NCI-H345 treated with DMSO at 0.1 percent for 48 hours (cell line): ENCODE results near the gene FBXO42.

ENCODE experiments used
- DNase-seq: peaks from one replicate; lab custom pipeline; 2025; ENCODE audit not compliant: unreplicated experiment; lab: John Stamatoyannopoulos, UW

The FBXO42 gene

DNA sequence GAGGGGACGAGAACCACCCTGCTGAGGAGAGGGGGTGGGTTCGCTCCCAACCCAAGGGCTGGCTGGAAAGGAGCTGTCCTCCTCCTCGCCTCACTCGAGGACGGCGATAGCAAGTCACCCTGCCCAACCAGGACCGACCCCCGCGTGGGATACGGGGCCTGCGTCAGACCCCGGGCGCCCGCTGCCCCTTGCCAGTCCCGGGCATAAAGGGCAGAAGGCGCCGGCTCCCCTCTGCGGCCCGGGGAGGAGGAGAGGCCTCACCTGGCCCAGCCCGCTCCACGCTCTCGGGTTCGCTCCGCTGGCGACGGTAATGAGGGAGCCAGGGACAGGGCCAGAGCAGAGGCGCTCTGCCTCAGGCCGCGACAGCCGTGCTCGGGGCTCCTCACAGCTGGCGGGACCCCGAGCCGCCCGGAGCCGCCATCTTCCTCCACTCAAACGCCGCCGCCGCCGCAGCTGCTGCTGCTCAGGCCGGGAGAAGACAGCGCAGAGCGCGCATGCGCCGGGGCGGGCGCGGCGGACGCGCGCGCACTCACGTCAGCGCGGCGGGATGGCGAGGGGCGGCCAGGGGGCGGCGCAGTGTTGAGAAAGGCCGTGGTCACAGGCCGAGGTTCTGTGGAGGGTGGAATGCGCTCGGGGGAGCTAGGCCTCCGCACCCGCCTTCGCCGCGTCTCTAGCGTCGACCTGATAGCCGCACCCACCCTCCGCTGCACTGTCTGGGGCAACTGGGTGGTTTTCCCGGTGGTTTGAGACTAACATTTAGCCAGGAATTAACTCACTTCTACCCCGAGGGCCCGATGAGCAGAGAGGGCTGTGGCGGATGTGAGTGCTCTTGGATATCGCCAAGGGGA lies at the start of gene FBXO42:
FBXO42 (minus strand) TSS at position 487 of the 848 bp plus-strand sequence. CDS start 37,062 bp downstream, outside the sequence.
- peak; percentile 93 for DNase-seq

DNA sequence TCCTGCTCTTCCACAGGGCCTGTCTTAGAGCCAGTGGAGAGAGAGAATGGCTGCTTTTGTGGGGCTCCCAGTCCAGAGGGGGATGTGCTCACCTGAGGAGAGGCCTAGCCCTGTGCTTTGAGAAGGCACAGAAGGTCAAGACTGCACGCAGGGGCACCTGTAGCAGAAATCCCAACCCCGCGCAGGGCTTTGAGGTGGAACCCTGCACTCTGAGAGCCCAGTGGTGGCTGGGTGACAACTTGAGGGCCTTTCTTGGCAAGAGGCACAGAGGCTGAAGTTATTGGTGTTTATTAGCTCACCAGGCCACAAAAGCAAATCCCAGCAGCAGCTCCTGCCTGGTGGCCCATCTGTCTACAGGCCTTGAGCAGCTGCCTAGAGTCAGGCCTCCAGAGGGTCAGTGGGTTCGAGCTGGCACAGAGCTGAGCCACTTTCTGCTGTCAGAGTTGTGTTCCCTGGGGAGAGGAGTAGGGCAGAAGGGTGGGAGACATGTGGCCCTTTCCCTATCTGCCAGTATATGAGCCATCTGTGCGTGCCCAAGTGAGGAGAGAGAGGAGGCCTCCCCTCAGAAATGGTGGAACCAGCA lies 46.2 kb upstream of the FBXO42 start:
- DNase-seq = no peak

DNA sequence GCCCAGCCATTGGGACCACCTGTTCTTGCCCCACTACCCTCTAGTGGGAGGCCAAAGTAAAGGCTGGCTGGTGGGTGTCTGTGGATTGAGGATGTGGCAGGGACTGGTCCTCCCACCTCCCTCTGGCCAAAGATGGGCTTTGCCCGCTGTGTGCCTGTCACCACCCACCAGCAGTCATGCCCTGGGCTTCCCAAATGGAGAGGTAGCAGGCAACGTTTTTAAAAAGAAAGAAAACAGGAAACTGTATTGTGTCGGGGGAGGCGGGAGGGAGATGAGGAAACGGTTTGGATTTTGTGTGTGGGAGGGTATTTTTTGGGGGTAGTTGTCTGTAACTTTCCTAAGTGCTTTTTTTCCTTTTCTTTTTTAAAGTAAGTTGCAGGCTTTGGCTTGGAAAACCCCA lies 44.8 kb upstream of the FBXO42 start:
- no peak for DNase-seq

DNA sequence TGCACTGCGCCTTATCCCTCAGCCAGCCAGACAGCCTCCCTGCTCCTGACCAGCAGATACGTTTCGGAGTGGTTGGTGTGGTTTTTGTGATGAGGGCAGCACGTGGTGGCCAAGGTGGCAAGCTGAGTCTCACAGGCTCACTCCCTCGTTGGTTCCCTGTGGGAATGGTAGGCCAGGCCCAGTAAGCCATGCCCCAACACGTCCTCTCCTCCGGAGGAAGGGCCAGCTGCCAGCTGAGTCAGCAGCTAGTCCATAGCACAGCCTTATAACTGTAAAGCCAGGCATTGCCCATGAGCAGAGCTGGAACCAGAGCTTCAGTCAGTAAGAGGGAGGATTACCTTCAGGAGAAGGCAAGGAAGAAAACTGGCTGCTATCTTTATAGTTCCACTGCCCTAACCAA lies 44.3 kb upstream of the FBXO42 start:
- no peak for DNase-seq

DNA sequence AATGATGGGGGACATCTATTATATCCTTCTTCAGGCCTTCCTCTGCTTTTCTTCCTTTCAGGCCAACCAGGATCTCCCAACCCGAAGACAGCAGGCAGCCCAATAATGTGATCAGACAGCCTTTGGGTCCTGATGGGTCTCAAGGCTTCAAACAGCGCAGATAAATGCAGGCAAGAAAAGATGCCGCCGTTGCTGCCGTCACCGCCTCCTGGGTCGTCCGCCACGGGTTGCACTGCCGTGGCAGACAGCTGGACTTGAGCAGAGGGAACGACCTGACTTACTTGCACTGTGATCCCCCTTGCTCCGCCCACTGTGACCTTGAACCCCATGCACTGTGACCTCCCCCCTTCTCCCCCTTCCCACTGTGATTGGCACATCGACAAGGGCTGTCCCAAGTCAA lies 42.7 kb upstream of the FBXO42 start:
- no peak for DNase-seq

DNA sequence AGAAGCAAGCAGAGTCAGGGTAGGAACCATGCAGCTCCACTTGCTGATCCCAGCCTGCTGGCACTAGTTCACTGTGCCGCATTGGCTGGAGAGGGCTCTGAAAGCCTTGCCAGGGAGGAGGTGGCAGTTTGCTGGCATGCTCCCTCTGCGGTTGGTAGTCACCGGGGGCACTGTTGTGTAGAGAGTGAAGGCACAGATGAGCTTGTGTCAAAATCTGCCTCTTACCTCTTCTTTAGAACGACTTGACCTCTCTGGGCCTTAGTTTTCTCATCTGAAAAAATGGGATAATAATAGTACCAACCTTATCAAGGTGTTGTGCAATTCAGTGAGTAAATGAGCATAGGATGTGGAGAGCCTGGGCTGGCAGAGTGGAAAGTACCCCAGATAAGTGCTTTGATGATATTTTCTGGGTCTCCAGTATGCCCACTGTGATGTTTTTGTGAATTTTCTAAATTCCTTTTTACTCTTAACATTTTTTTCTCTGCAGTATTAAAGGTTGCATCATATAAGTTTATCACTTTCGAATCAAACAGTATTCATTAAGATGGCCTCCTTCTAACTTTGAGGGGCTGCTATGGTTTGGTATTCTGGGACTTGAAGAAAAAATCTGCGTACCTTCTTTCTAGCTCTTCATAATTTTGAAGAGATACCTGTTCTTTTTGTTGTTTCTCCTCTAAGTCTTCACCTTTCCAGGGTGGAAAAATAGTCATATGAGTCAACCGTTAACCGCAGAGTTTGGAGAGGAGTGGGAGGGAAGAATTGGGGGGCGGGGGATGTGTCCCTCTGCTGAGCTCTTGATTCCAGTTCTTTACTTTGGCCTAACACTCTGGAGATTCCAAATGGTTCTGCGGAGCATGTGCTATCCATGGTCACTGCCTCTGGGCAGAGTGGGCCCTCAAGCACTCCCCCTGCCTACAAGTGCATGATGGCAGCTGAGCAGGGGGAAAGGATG lies 41.6 kb upstream of the FBXO42 start:
- DNase-seq = no peak

DNA sequence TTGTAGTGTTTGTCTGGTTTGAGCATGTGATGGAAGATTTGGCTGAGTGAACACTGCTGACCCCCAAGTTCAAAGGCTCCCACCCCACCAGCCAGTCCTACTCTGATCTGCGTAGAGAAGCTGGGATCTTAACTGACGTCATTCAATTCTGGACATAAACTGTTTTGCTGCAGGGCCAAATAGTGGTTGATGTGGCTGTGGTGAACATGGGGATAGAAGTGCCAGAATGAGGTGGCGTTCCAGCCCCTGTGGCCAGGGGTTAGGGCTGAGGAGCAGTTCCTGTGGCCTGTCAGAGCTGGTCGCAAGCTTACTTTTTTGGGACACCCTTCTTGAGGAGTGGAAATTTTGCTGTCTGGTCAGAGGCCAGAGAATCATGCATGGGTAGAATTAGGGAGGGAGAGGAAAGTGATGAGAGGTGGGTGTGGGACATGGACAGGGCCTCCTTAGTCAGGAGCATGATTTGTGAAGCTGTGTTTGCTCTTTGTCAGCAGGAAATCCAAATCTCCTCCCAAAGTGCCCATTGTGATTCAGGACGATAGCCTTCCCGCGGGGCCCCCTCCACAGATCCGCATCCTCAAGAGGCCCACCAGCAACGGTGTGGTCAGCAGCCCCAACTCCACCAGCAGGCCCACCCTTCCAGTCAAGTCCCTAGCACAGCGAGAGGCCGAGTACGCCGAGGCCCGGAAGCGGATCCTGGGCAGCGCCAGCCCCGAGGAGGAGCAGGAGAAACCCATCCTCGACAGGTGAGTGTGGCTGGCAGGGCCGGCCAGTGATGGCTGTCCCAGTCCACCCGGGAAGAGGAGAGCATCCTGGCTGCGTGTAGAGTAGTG lies 40.7 kb upstream of the FBXO42 start:
- no peak for DNase-seq

DNA sequence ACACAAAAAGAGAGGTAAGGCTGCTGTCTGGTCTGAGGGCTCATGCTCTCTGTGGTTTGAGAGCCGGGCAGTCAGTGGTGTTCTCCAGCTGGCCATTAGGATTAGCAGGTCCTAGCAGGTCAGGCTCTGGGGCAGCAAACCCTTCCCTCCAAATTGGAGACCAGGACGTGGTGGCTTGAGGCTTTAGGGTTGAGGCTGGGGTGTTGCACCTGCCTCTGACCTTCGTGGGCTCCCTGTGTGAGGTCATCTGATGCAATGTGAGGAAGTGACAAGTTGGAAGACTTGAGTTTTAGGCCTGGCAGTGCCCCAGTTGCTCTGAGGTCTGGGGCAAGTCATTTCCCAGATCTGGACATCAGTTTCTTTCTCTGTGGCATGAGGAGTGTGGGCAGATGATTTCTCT lies 39.1 kb upstream of the FBXO42 start:
- no peak for DNase-seq

DNA sequence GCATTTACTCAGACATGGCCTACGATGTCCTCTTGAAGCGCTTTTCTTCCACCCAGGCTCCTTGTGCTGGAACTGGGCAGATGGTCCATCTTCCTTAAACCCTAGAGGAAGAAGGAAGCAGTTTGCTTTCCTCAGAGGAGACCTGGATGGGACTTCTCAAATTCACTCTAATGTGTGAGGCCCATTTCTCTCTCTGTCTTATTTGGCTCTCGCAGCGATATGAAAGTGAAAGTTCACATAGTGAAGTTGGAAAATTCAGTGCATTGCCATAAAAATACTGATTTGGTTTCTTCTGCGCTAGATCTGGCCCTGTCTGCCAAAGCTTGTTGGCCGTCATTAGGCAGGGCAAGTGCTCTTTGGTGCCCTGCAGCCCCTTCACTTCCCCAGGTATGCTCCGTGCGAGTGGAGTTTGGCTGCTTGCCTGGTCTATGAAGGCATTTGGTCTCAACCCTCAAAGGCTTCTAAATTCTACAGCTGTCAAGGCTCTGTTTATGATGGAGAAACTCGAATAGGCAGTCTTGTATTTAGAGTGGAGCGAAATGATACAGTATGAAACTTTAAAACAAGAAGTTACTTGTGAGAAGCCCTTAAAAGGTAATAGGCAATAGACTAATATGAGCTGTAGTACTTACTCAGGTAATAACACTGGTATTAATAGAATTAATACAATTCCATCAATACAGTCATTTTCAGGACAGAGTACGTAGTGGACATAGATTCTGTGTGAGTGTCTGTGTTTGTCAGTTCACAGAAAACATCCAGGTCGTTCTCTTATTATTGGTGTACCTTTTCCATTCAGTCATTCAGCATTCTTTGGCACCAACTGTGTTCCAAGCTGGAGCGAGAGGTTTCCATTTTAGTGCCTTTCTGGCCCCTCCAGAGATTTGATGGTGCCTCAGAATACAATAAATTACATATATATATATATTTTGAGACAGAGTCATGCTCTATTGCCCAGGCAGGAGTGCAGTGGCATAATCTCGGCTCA lies 35.2 kb upstream of the FBXO42 start:
- DNase-seq = no peak

DNA sequence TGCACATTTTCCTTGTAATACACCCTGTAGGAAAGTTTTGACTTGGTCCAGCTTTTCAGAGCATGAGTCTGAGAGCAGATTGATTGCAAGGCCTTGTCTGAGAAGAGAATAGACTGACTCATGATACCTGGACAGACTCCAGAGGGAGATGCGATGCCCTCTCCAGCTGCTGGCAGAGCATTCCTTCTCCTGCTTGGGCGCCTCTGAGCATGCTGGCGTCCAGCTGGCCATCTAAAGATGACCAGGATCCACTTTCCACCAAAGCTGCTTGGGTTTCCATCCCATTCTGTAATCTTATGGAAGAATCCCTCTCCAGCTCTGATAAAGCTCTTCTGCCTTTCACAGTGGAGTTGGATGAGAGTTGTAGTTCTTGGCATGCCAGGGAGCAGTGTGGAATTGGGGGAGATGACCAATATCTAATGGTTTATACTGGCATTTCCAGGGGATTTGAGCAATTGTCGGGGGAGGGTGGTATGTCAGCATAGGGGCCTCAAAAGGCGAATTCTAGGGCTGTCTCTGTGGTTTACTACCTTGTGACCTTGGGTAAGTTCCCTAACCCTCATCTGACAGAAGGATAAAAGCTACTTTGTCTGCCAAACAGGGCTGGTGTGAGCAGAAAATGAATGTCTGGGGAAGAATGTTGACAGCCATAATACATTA lies 34.3 kb upstream of the FBXO42 start:
- no peak for DNase-seq

DNA sequence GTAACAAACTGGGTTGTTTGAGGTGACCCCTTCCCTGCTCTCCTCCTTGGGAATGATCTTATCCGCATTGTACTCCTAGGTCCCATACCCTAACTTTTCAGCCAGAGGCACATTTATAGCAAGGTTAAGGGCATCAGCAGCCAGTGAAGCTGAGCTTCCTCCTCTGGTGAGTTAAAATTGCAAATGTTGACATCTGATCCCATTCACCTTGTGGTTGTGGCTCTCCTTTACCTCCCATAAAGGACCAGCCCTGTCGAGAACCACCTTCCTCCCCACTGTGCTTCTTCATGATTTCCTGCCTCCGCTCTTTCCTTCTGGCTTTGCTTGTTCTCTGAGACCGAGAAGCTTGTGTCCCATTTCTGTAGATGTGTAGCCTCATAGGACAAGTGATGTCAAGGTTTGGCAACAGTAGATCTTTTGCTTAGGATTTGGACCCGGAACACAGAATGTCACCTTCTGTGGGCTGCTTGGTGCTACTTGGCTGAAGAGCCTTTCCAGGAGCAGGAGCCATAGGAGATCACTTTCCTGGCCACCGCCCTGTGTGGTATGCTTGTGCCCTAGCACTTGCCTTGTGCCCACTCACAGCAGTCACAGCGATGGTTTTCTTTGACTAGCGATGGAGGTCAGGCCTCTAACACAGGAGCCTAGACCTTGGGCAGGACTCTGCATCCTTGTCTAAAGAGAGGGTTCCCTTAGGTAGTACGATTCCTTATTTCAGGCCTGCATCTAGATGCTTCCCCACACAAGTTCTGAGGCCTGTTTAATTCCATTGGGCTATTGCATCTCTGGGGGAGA lies 33.6 kb upstream of the FBXO42 start:
- DNase-seq = no peak

DNA sequence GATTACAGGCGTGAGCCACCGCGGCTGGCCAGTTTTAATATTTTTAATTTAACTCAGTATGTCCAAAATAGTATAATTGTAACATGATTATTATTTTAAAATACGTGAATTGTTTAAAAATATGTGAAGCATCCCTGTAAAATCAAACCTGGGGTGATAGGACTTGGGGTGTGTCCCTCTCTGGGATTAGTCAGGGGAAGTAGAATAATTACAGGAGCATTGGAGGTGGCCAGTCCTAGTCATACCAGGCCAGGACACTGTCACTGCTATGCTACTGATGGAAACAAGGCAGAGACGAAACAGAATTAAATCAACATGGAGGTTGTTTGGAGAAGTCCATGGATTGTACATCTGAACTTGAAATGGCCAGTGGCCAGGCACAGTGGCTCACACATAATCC lies 31.6 kb upstream of the FBXO42 start:
- no peak for DNase-seq

DNA sequence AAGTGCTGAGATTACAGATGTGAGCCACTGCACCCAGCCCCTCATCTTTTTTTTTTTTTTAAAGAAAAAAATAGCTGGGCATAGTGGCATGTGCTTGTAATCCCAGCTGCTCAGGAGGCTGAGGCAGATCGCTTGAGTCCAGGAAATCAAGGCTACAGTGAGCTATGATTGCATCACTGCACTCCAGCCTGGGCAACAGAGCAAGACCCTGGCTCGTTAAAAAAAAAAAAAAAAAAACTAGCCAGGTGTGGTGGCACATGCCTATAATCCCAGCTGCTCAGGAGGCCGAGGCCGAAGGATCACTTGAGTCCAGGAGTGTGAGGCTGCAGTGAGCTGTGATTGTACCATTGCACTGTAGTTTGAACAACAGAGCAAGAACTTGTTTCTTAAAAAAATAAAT lies 28.6 kb upstream of the FBXO42 start:
- DNase-seq = no peak

DNA sequence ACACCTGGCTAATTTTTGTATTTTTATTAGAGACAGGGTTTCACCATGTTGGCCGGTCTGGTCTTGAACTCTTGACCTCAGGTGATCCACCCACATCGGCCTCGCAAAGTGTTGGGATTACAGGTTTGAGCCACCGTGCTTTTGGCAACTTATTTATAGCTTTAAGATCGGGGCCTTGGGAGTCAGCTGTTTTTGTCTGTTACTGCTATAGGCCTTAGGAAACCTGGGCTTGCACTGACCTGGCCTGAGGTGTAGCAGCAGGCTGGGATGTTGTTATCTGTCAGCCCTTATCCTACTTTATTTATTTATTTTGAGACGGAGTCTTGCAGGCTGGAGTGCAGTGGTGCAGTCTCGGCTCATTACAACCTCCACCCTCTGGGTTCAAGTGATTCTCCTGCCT lies 26.2 kb upstream of the FBXO42 start:
- no peak for DNase-seq

DNA sequence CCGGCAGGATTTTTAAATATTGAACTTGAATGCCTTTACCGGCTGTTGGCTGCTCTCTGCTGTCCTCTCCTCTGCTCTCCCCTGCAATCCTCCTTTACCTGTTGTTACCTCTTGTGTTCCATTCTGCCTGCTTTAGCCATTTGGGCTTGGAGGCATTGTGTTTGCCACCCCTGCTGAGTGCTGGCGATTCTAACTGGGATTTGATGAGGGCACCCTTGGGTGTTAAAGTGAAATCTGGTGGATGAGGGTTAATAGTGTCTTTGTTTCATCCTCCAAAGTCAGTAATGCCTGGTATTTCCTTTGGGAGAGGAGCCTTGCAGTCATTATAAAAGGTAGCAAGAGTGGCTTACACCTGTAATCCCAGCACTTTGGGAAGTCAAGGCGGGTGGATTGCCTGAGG lies 24.7 kb upstream of the FBXO42 start:
- DNase-seq = no peak

DNA sequence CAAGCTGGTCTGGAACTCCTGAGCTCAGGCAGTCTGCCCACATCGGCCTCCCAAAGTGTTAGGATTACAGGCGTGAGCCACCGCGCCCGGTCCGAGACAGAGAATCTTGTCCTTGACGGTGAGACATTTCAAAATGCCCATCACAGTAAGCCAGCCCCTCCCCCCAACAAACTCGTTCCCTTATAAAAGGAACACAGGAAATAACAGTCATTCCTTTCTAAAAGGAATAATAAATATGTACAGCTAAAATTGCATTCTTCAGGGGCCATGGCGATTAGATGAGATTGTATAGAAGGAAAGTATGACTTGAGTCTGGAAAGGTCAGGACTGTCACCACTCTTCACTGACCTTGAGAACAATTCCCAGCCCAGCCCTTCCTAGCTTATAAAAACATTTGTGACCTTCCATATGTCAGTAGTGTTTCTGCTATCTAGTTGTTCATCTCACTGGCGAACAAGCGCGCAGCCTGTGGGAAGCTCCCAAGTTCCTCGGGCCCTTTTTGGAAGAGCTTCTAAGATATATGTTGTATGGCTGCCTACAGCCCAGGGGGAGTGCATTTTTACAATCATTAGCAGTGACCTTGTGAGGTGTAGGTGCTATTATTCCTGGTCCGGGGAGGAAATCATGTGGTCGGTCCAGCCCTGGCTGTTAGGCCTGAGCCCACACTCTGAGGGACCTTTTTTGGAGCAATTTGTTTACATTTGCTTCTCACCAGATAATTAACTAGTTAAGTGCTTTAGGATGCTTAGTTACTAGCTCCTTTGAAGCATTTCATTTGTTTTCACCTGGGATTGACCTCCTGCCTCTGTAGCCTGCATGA lies 23.5 kb upstream of the FBXO42 start:
- no peak for DNase-seq

DNA sequence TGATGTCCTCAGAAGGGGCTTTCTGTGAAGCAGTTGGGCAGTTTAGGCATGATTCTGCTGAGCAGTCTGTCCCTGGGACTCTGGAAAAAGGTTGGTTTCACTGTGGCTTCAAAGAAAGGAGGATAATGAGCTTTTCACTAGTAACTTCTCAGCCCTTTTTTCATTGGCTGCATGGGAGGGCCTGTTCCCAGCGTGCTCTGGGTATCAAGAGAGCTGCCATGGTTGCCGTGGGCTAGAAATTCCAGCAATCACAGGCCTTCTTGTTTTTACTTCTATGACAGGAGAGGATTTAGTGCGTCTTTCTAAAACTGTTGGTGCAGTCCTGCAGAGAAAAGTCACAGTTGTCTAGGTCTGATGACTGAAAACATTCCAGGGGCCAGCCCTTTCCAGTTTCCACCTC lies 22.0 kb upstream of the FBXO42 start:
- no peak for DNase-seq
